GM19468 (cell line): Measurements from ENCODE around the gene MCAT.

Source experiments
- ATAC-seq: cut with Tn5 transposase; IDR thresholded peaks from one replicate; pipeline ENCODE4 v1.9.1; 2021; ENCODE audit warnings: mild to moderate bottlenecking, moderate library complexity, moderate number of reproducible peaks; ENCODE audit not compliant: unreplicated experiment; ENCODE audit errors: extremely low read depth

Gene MCAT

GRCh38 chr22:43142880-43143562 is at the start of gene MCAT:
MCAT (minus strand) TSS chr22:43143398; CDS start chr22:43143348, 50 bp downstream.
- ATAC-seq: peak; percentile 40

GRCh38 chr22:43191831-43192230 is 48.6 kb upstream of the MCAT start:
- ATAC-seq: no peak

GRCh38 chr22:43188829-43189545 is 45.8 kb upstream of the MCAT start:
- no peak for ATAC-seq

GRCh38 chr22:43187171-43188099 is 44.2 kb upstream of the MCAT start:
- peak; percentile 81 for ATAC-seq

- peak; percentile 20 for ATAC-seq
These were observed 43.3 kb upstream of the MCAT start, which contains the start of gene TTLL12 for GRCh38 chr22:43186272-43187170. TTLL12 (minus strand) TSS chr22:43187134; CDS start chr22:43187069, 65 bp downstream.

GRCh38 chr22:43185860-43186261 is 42.7 kb upstream of the MCAT start:
- ATAC-seq: no peak

GRCh38 chr22:43183496-43184277 is 40.5 kb upstream of the MCAT start:
- ATAC-seq: no peak

- no peak for ATAC-seq
These were observed 39.5 kb upstream of the MCAT start for GRCh38 chr22:43182726-43183125.

- ATAC-seq: no peak
These were observed 38.9 kb upstream of the MCAT start for GRCh38 chr22:43182118-43182517.

GRCh38 chr22:43181321-43182076 is 38.3 kb upstream of the MCAT start:
- ATAC-seq: no peak

GRCh38 chr22:43180670-43181069 is 37.5 kb upstream of the MCAT start:
- ATAC-seq: no peak

- ATAC-seq: no peak
These were observed 36.7 kb upstream of the MCAT start for GRCh38 chr22:43179911-43180195.

GRCh38 chr22:43179146-43179910 is 36.1 kb upstream of the MCAT start:
- ATAC-seq: no peak

GRCh38 chr22:43177479-43177878 is 34.3 kb upstream of the MCAT start:
- ATAC-seq: no peak

GRCh38 chr22:43176090-43176489 is 32.9 kb upstream of the MCAT start:
- ATAC-seq: no peak

GRCh38 chr22:43174941-43175531 is 31.8 kb upstream of the MCAT start:
- ATAC-seq: no peak

GRCh38 chr22:43173976-43174720 is 30.9 kb upstream of the MCAT start:
- ATAC-seq: no peak
